ENCODE results near the gene INTS1. TPM values are rescaled to one million over a fixed set of nuclear protein-coding genes. Genes with fewer than 3 reads are reported as not detected.

Gene INTS1
- polyA plus RNA-seq, 2 of the 4 experiments (the other 2 are of a cell fraction): 14.6 to 48.1 TPM

DNA sequence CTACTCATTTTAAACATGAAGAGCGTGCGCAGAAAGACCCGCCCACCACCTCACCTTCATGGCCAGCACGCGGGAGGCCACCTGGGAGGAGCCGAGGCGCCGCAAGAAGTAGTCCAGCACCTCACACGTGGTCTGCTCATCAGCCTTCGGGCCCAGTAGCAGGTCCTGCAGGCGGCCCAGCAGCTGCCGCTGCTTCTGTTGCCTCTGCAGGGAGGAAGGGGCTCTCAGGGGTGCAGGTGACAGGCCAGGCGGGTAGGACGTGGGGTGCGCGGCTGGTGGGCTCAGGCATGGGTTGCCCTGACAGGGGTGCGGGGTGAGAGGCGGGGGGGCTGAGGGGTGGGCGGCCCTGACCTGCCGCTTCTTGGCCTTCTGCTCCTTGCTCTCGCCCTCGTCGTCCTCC lies 17.6 kb downstream of the INTS1 start:
- no peaks in the 10 kb centered on the region for H3K4me1 ChIP-seq
- H3K4me3 ChIP-seq: no peak overlapping the region
- no peak overlapping the region for H3K4me2 ChIP-seq
- 96% methylated on average over 9 of the region's 23 CpGs for WGBS (ENCODE audit: missing lambda C conversion rate)
- no peak overlapping the region for H3K27ac ChIP-seq
- TF ChIP-seq FOSB (CRISPR knock-in tag; IDR thresholded peaks at IDR 0.05) (no peak), HOXB13 (CRISPR knock-in tag; IDR thresholded peaks at IDR 0.05; ENCODE audit: low read depth) (no peak), RCOR1 (IDR thresholded peaks at IDR 0.05; ENCODE audit: low read depth, low read length) (no peak), CBX8 (IDR thresholded peaks at IDR 0.05) (no peak), MAX (IDR thresholded peaks at IDR 0.05) (no peak), JUNB (IDR thresholded peaks at IDR 0.05) (no peak), USF2 (IDR thresholded peaks at IDR 0.05) (no peak), EHF (CRISPR knock-in tag; IDR thresholded peaks at IDR 0.05) (no peak), ZC3H11A (IDR thresholded peaks at IDR 0.05) (no peak)
- TF ChIP-seq, protein P1, sequence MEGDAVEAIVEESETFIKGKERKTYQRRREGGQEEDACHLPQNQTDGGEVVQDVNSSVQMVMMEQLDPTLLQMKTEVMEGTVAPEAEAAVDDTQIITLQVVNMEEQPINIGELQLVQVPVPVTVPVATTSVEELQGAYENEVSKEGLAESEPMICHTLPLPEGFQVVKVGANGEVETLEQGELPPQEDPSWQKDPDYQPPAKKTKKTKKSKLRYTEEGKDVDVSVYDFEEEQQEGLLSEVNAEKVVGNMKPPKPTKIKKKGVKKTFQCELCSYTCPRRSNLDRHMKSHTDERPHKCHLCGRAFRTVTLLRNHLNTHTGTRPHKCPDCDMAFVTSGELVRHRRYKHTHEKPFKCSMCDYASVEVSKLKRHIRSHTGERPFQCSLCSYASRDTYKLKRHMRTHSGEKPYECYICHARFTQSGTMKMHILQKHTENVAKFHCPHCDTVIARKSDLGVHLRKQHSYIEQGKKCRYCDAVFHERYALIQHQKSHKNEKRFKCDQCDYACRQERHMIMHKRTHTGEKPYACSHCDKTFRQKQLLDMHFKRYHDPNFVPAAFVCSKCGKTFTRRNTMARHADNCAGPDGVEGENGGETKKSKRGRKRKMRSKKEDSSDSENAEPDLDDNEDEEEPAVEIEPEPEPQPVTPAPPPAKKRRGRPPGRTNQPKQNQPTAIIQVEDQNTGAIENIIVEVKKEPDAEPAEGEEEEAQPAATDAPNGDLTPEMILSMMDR (IDR thresholded peaks at IDR 0.05): no peak
- ChIA-PET POLR2A (no interaction called here), CTCF (interaction anchor here (1.6 to 10.3 kb wide), 2 partner anchors 13 to 68 kb away, joined by 3 to 103 read pairs; no protein-coding TSS in a partner anchor)
- H3K9me3 ChIP-seq: no peaks in the 10 kb centered on the region
- DNase-seq (ENCODE audit: low read depth in 1 of 2, low spot score in 1 of 2): no peak
- FAIRE-seq: no peak
- no peak for ATAC-seq

DNA sequence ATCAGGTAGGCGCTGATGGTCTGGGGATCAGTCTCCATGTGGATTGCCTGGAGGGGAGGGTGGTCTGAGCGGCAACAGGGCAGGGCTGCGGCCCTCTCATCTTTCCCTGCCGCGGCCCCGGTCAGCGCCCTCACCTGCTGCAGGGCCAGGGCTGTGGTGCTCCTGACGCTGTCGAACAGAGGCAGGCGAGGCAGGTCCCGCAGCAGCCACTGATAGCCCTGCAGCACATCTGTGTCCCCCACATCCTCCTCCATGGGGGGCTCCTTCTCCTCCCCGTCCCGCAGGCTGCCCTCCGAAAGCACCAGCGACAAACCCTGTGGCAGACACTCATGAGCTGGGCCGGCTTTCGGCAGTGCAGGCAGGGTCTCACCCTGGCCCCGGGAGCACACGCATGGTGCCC lies 19.0 kb downstream of the INTS1 start:
- H3K4me1 ChIP-seq: no peaks in the 10 kb centered on the region
- FAIRE-seq: no peak
- TF ChIP-seq NFE2L2 (conservative IDR thresholded peaks at IDR 0.05; ENCODE audit: low read length): no peak
- no peak overlapping the region for H3K4me3 ChIP-seq
- DNase-seq (ENCODE audit: low read depth in 1 of 2, low spot score in 1 of 2): no peak
- WGBS (ENCODE audit: missing lambda C conversion rate): 93% methylated on average over 19 of the region's 19 CpGs
- H3K4me2 ChIP-seq: no peak overlapping the region
- H3K9me3 ChIP-seq: no peaks in the 10 kb centered on the region
- ChIA-PET CTCF (interaction anchor here (1.1 to 10.3 kb wide), 3 partner anchors 9 to 20 kb away, joined by 3 to 103 read pairs (median 3); no protein-coding TSS in a partner anchor), POLR2A (no interaction called here)
- no peak for ATAC-seq
- no peak overlapping the region for H3K27ac ChIP-seq

DNA sequence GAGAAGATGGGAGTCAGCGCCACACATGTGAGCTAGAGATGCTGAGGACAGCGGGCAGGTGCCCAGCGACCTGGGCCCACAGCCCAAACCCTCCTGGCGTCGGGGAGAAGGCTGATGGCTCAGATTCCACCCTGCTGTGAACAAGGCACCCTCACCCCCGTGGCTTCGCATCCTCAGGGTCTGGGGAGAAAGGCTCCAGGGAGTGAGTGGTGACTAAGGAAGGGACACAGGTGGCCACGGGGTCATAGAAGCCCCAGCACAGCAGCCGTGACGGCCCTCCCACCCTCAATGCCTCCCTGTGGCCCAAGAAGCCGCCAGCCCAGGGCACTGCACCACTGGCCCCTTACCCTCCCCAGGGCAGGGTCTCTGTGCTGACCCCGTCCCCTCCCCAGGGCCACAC lies 19.6 kb downstream of the INTS1 start:
- no peak overlapping the region for H3K4me3 ChIP-seq
- no peak overlapping the region for H3K27ac ChIP-seq
- POLR2A ChIA-PET: no interaction called here
- 90% methylated on average over 11 of the region's 12 CpGs for WGBS (ENCODE audit: missing lambda C conversion rate)
- H3K9me3 ChIP-seq: no peaks in the 10 kb centered on the region
- H3K4me2 ChIP-seq: no peak overlapping the region
- FAIRE-seq (no peak), DNase-seq (ENCODE audit: low read depth in 1 of 2, low spot score in 1 of 2) (no peak), ATAC-seq (no peak)
- TF ChIP-seq POLR2AphosphoS2 (conservative IDR thresholded peaks at IDR 0.05; ENCODE audit: low read length) (0 out of 2 replicates have a peak, but pooled peaks have one; percentile 8), NR3C1 (IDR thresholded peaks at IDR 0.05) (no peak)
- no peaks in the 10 kb centered on the region for H3K4me1 ChIP-seq
- CTCF ChIA-PET: interaction anchor here (1.4 to 10.3 kb wide), 2 partner anchors 11 to 13 kb away, joined by 3 to 103 read pairs; no protein-coding TSS in a partner anchor

GRCh38 chr7:1483536-1484505 lies 20.4 kb downstream of the INTS1 start:
- WGBS (ENCODE audit: missing lambda C conversion rate): 95% methylated on average over 60 of the region's 65 CpGs
- H3K27ac ChIP-seq: no peak overlapping the region
- no peaks in the 10 kb centered on the region for H3K4me1 ChIP-seq
- no peak for DNase-seq (ENCODE audit: low read depth in 1 of 2, low spot score in 1 of 2)
- H3K9me3 ChIP-seq: no peaks in the 10 kb centered on the region
- POLR2A ChIA-PET: no interaction called here
- ATAC-seq: no peak
- TF ChIP-seq POLR2AphosphoS2 (conservative IDR thresholded peaks at IDR 0.05; ENCODE audit: low read length) (0 out of 2 replicates have a peak, but pooled peaks have one; percentile 44), RFX5 (IDR thresholded peaks at IDR 0.05) (no peak)
- no peak for FAIRE-seq
- H3K4me2 ChIP-seq: no peak overlapping the region
- no peak overlapping the region for H3K4me3 ChIP-seq
- CTCF ChIA-PET: interaction anchor here (1.4 to 10.3 kb wide), 2 partner anchors 10 to 14 kb away, joined by 3 to 103 read pairs; no protein-coding TSS in a partner anchor

All from A549 (cell line).